Measurements from ENCODE around the gene SERPINB6. TPM values are rescaled to one million over a fixed set of nuclear protein-coding genes. Genes with fewer than 3 reads are reported as not detected.

The SERPINB6 gene
- total and polyA plus RNA-seq, 9 of the 15 experiments (the other 6 are each of a cell fraction or from before 2014, with no cell fraction given), result 86.6 to 211 (median 143) TPM

DNA sequence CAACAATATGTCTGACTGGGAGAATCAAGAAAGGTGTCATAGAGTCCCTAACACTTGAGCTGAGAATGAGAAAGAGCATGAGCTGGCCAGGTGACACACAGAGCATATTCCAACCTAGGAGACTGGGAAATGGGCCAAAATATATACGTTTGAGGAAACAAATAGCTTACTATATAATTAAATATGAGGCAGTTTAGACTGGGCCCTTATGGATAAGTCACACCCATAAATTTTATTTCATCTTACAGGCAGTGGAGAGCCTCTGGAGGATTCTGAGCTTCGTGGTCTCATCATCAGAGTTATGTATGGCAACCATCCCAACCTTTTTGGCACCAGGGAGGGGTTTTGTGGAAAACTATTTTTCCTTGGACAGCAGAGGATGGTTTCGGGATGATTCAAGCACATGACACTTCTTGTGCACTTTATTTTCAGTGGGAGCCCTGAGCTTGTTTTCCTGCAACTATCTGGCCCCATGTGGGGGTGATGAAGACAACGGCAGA, 15.4 kb upstream of the SERPINB6 start:
- no peaks in the 10 kb centered on the region for H3K9me3 ChIP-seq (replicated peaks; ENCODE audit: control insufficient read depth, insufficient read depth, low read depth, low read length)
- peak overlapping the region; percentile 95 for H3K4me2 ChIP-seq (ENCODE audit: insufficient read depth, low read length)
- ATAC-seq (no peak), FAIRE-seq (no peak), DNase-seq (ENCODE audit: extremely low read depth in 1 of 4, low spot score in 3 of 4) (no peak)
- no peaks in the 10 kb centered on the region for H3K9me1 ChIP-seq (ENCODE audit: control insufficient read depth, insufficient read depth, low read length)
- ChIA-PET POLR2A (interaction anchor here (0.6 to 9.0 kb wide), 20 partner anchors 9 to 416 kb away, joined by 3 to 95 read pairs (median 4); partner anchors contain the start of genes NQO2, SERPINB1 and SERPINB6), CTCF (ENCODE audit: low intra/inter-chr PET ratio) (interaction anchor here (3.5 to 3.8 kb wide), 2 partner anchors 34 to 55 kb away, joined by 20 to 39 read pairs; no protein-coding TSS in a partner anchor)
- in situ Hi-C loops (cut with MboI) (loop anchor here (5.0 kb wide), 1 partner anchor 129 kb away; no protein-coding TSS in a partner anchor), intact Hi-C loops (cut with micrococcal nuclease) (loop anchor here (5.0 kb wide), 1 partner anchor 176 kb away; no protein-coding TSS in a partner anchor)
- peaks cover 17% of the 10 kb centered on the region; the same call in 2 of the 3 replicates for H3K79me2 ChIP-seq (ENCODE audit: control insufficient read depth, insufficient read depth, low read length)
- H3K27ac ChIP-seq (ENCODE audit: extremely low read depth, low read depth, low read length), result peak overlapping the region; percentile 99
- H3K9ac ChIP-seq (ENCODE audit: insufficient read depth in 1 of 2, low read depth in 2 of 2, low read length in 2 of 2), result peak overlapping the region in 1 of 2 experiments; percentile 97; a peak in 1 of 4 replicates
- H3K4me3 ChIP-seq, result no peak overlapping the region
- peaks cover 56 to 58% of the 10 kb centered on the region in 2 experiments for H3K4me1 ChIP-seq (replicated peaks in 1 of 2; ENCODE audit: control insufficient read depth in 2 of 2, insufficient read depth in 2 of 2, low read length in 2 of 2)
- no peaks in the 10 kb centered on the region for H3K36me3 ChIP-seq (ENCODE audit: control insufficient read depth, insufficient read depth, low read length)
- peak overlapping the region; percentile 16; the same call in 1 of the 2 replicates for H2AFZ ChIP-seq (ENCODE audit: low read depth, low read length)
- BruUV-seq (replicated peaks), result no TSS peak
- 12% methylated on average over 4 of the region's 4 CpGs for WGBS (ENCODE audit: insufficient coverage, low coverage, missing lambda C conversion rate)
- H3K27me3 ChIP-seq (ENCODE audit: control insufficient read depth in 2 of 2, insufficient read depth in 2 of 2, low read length in 2 of 2), result no peaks in the 10 kb centered on the region
- no peaks in the 10 kb centered on the region for H4K20me1 ChIP-seq (replicated peaks; ENCODE audit: control insufficient read depth, insufficient read depth, low read length)
- TF ChIP-seq NFXL1 (CRISPR knock-in tag; IDR thresholded peaks at IDR 0.05), result no peak
- no peak for TF ChIP-seq ZFPM2 (CRISPR knock-in tag; IDR thresholded peaks at IDR 0.05)
- 0 out of 4 replicates have a peak, but pooled peaks of 1 of the 2 experiments have one; percentile 8 for TF ChIP-seq ARNT (IDR thresholded peaks at IDR 0.05)
- TF ChIP-seq NONO (IDR thresholded peaks at IDR 0.05; ENCODE audit: low read depth in 2 of 2, low read length in 1 of 2), result no peak
- TF ChIP-seq, protein P1, sequence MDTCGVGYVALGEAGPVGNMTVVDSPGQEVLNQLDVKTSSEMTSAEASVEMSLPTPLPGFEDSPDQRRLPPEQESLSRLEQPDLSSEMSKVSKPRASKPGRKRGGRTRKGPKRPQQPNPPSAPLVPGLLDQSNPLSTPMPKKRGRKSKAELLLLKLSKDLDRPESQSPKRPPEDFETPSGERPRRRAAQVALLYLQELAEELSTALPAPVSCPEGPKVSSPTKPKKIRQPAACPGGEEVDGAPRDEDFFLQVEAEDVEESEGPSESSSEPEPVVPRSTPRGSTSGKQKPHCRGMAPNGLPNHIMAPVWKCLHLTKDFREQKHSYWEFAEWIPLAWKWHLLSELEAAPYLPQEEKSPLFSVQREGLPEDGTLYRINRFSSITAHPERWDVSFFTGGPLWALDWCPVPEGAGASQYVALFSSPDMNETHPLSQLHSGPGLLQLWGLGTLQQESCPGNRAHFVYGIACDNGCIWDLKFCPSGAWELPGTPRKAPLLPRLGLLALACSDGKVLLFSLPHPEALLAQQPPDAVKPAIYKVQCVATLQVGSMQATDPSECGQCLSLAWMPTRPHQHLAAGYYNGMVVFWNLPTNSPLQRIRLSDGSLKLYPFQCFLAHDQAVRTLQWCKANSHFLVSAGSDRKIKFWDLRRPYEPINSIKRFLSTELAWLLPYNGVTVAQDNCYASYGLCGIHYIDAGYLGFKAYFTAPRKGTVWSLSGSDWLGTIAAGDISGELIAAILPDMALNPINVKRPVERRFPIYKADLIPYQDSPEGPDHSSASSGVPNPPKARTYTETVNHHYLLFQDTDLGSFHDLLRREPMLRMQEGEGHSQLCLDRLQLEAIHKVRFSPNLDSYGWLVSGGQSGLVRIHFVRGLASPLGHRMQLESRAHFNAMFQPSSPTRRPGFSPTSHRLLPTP (IDR thresholded peaks at IDR 0.05; ENCODE audit: borderline replicate concordance, extremely low read depth, insufficient read length), result no peak
- TF ChIP-seq KDM4B (IDR thresholded peaks at IDR 0.05; ENCODE audit: borderline replicate concordance in 2 of 2, low read depth in 1 of 2), result no peak
- TF ChIP-seq, protein P2, sequence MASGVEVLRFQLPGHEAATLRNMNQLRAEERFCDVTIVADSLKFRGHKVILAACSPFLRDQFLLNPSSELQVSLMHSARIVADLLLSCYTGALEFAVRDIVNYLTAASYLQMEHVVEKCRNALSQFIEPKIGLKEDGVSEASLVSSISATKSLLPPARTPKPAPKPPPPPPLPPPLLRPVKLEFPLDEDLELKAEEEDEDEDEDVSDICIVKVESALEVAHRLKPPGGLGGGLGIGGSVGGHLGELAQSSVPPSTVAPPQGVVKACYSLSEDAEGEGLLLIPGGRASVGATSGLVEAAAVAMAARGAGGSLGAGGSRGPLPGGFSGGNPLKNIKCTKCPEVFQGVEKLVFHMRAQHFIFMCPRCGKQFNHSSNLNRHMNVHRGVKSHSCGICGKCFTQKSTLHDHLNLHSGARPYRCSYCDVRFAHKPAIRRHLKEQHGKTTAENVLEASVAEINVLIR (CRISPR knock-in tag; IDR thresholded peaks at IDR 0.05), result no peak
- TF ChIP-seq NFRKB (IDR thresholded peaks at IDR 0.05; ENCODE audit: low read depth), result no peak
- no peak for TF ChIP-seq MCM3 (IDR thresholded peaks at IDR 0.05)
- TF ChIP-seq TFAM (CRISPR knock-in tag; conservative IDR thresholded peaks at IDR 0.05), result no peak

Data from K562 (cell line).